Epidermal melanocyte (primary cell): Measurements from ENCODE around the gene SDF4.

ENCODE experiments used
- DNase-seq: peaks from one replicate; pipeline ENCODE4 v3.0.0; 2011; ENCODE audit warnings: low spot score; ENCODE audit not compliant: insufficient read length

Gene SDF4

GRCh38 chr1:1229770-1230169 lies 2.0 kb downstream of the SDF4 start:
- no peak for DNase-seq

- no peak for DNase-seq
These were observed 3.0 kb downstream of the SDF4 start for GRCh38 chr1:1228596-1229321.

- DNase-seq = no peak
These were observed 3.6 kb downstream of the SDF4 start for GRCh38 chr1:1228187-1228586.

GRCh38 chr1:1227386-1227785 lies 4.4 kb downstream of the SDF4 start:
- no peak for DNase-seq

- no peak for DNase-seq
These were observed 5.0 kb downstream of the SDF4 start for GRCh38 chr1:1226566-1227362.

- no peak for DNase-seq
These were observed 5.9 kb downstream of the SDF4 start for GRCh38 chr1:1225913-1226312.

GRCh38 chr1:1225238-1225845 lies 6.5 kb downstream of the SDF4 start:
- no peak for DNase-seq

GRCh38 chr1:1223891-1224290 lies 7.9 kb downstream of the SDF4 start:
- DNase-seq = no peak

GRCh38 chr1:1223321-1223720 lies 8.5 kb downstream of the SDF4 start:
- no peak for DNase-seq

GRCh38 chr1:1222575-1223225 lies 9.1 kb downstream of the SDF4 start:
- no peak for DNase-seq

GRCh38 chr1:1221887-1222574 lies 9.8 kb downstream of the SDF4 start:
- DNase-seq = no peak

GRCh38 chr1:1220197-1220596 lies 11.6 kb downstream of the SDF4 start:
- DNase-seq = no peak

- no peak for DNase-seq
These were observed 12.5 kb downstream of the SDF4 start for GRCh38 chr1:1219341-1219740.

GRCh38 chr1:1218524-1219200 lies 13.1 kb downstream of the SDF4 start:
- no peak for DNase-seq

GRCh38 chr1:1217621-1218523 lies 13.9 kb downstream of the SDF4 start:
- no peak for DNase-seq

GRCh38 chr1:1216770-1217620 lies 14.8 kb downstream of the SDF4 start:
- DNase-seq = no peak

- DNase-seq = no peak
These were observed 15.8 kb downstream of the SDF4 start for GRCh38 chr1:1215881-1216605.

GRCh38 chr1:1215080-1215676 lies 16.6 kb downstream of the SDF4 start:
- DNase-seq = no peak
